CD4-positive, alpha-beta memory T cell (primary cell): ENCODE data around the gene CLTB. TPM values are rescaled to one million over a fixed set of nuclear protein-coding genes. Genes with fewer than 3 reads are reported as not detected.

Source experiments
- CTCF ChIA-PET: fragments of 350-600 bp; sonication (Branson Sonifier 250); formaldehyde crosslinking; loops from one replicate; lab custom pipeline; 2021; ENCODE audit warnings: inconsistent platforms; ENCODE audit not compliant: partially characterized antibody; lab: Charles Lee
- POLR2A ChIA-PET: fragments of 350-600 bp; sonication (Branson Sonifier 250); formaldehyde crosslinking; loops from one replicate; lab custom pipeline; 2021; ENCODE audit not compliant: partially characterized antibody; lab: Charles Lee
- DNase-seq, 5 donors: peaks; one replicate each; pipeline versions ENCODE4 v3.0.0 to v3.0.0-alpha.2; 2020 to 2022; ENCODE audit warnings: mixed read lengths in 1 of 5
- H3K27ac ChIP-seq: one replicate; pipeline ENCODE4 v1.7.0; 2013; ENCODE audit warnings: low read depth, low read length
- H3K27me3 ChIP-seq: 2 replicates; pipeline ENCODE4 v1.7.0; 2013; ENCODE audit warnings: mild to moderate bottlenecking, low read length, moderate library complexity; ENCODE audit not compliant: insufficient read depth
- H3K36me3 ChIP-seq: 2 replicates; pipeline ENCODE4 v1.7.0; 2013; ENCODE audit warnings: mild to moderate bottlenecking, low read length, moderate library complexity; ENCODE audit not compliant: insufficient read depth
- H3K4me1 ChIP-seq: 2 replicates; pipeline ENCODE4 v1.7.0; 2013; ENCODE audit warnings: mild to moderate bottlenecking, low read length, moderate library complexity; ENCODE audit not compliant: insufficient read depth
- H3K4me3 ChIP-seq, 2 donors: one replicate each; pipeline ENCODE4 v1.7.0; 2013; ENCODE audit warnings: low read length in 2 of 2, mild to moderate bottlenecking in 1 of 2
- H3K9me3 ChIP-seq, 2 donors: one replicate each; pipeline ENCODE4 v1.7.0; 2013; ENCODE audit warnings: low read length in 2 of 2, control low read depth in 1 of 2; ENCODE audit not compliant: control insufficient read depth in 1 of 2
- H3K27ac Mint-ChIP-seq, 7 donors: one replicate each; pipeline ENCODE4 v1.8.0; 2020 to 2021; ENCODE audit warnings: mixed read lengths in 7 of 7, mild to moderate bottlenecking in 6 of 7, inconsistent platforms in 3 of 7, moderate library complexity in 3 of 7
- H3K27me3 Mint-ChIP-seq, 2 donors: one replicate each; pipeline ENCODE4 v1.8.0; 2020 to 2021; ENCODE audit warnings: mixed read lengths in 2 of 2
- H3K36me3 Mint-ChIP-seq, 2 donors: one replicate each; pipeline ENCODE4 v1.8.0; 2020 to 2021; ENCODE audit warnings: mixed read lengths in 2 of 2, inconsistent platforms in 1 of 2, mild to moderate bottlenecking in 1 of 2
- H3K4me1 Mint-ChIP-seq, 4 donors: one replicate each; pipeline ENCODE4 v1.8.0; 2020 to 2021; ENCODE audit warnings: mixed read lengths in 4 of 4, mild to moderate bottlenecking in 1 of 4
- H3K4me3 Mint-ChIP-seq, 8 donors: one replicate each; pipeline ENCODE4 v1.8.0; 2020 to 2021; ENCODE audit warnings: mixed read lengths in 8 of 8, mild to moderate bottlenecking in 7 of 8, moderate library complexity in 6 of 8, inconsistent platforms in 3 of 8
- H3K9me3 Mint-ChIP-seq, 8 donors: one replicate each; pipeline ENCODE4 v1.8.0; 2020 to 2021; ENCODE audit warnings: mixed read lengths in 8 of 8, mild to moderate bottlenecking in 5 of 8, inconsistent platforms in 3 of 8, moderate library complexity in 1 of 8
- intact Hi-C: fragments of 100-400 bp; cut with micrococcal nuclease; formaldehyde crosslinking; loops from one replicate; pipeline ENCODE4 v1.15.1; 2023
- polyA plus RNA-seq, 2 donors: library from polyadenylated mRNA; unstranded; fragments of 300-500 nt; fragmentation: Illumina TruSeq; gene quantifications; one replicate each; pipeline ENCODE4 v1.2.3, GENCODE V29; 2021
- total RNA-seq, 2 experiments: library from RNA; stranded (reverse); gene quantifications; one replicate each; pipeline ENCODE4 v1.2.3, GENCODE V29; 2021

CLTB gene
- total and polyA plus RNA-seq, 4 experiments from 2014 or later: 34.8 to 76.6 (median 52.4) TPM

GRCh38 chr5:176388003-176388443 is 28.3 kb downstream of the CLTB start:
- DNase-seq: no peak
- Histone ChIP-seq H3K27me3 (no peaks in the 10 kb centered on the region), H3K9me3 (no peaks in the 10 kb centered on the region), H3K4me1 (peaks cover 33% of the 10 kb centered on the region), H3K36me3 (peaks cover 35% of the 10 kb centered on the region), H3K4me3 (peak overlapping the region; percentile 90 to 99), H3K27ac (peak overlapping the region; percentile 91)
- Mint-ChIP-seq H3K27me3 (no peaks in the 10 kb centered on the region), H3K27ac (peak overlapping the region; percentile 96 to 100 (median 100)), H3K4me1 (peaks cover 17 to 45% (median 30%) of the 10 kb centered on the region in 4 donors), H3K36me3 (peaks cover 20 to 67% of the 10 kb centered on the region in 2 donors), H3K4me3 (peak overlapping the region; percentile 95 to 100 (median 97)), H3K9me3 (peaks cover 0 to 1% (median 0%) of the 10 kb centered on the region in 8 donors)
- CTCF ChIA-PET: interaction anchor here (1.0 kb wide), 1 partner anchor 185 kb away, joined by 3 read pairs; no protein-coding TSS in a partner anchor
- POLR2A ChIA-PET: interaction anchor here (0.7 to 2.5 kb wide), 11 partner anchors 9 to 910 kb away, joined by 3 to 40 read pairs (median 5); partner anchors contain the start of genes FAF2, KIAA1191, RNF44 and SFXN1
- intact Hi-C loops: loop anchor here (1.0 kb wide), 2 partner anchors 23 to 27 kb away; partner anchors contain the start of genes ARL10 and KIAA1191

DNA sequence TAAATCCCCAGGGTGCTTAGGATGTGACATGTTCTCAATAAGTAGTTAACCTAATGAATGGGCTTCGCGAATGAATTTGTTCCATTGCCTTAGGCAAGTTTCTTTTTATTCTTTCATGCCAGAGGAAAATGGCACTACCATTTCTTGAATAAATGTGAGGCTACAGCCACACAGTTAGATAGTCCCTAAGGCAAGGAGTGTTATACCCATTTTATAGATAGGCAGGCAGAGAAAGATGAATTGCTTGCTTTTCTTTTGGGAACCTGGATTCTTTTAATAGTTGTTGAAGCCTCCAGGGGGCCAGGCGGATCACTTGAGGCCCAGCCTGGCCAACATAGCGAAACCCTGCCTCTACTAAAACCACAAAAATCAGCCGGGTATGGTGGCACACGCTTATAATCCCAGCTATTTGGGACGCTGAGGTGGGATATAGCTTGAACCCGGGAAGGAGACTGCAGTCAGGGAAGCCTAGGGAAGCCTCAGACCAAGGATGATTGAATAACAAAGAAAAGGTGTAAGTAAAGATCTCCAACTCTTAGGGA is 28.9 kb downstream of the CLTB start:
- peak overlapping the region; percentile 90 to 99 for H3K4me3 ChIP-seq
- Mint-ChIP-seq H3K4me1 (peaks cover 17 to 45% (median 30%) of the 10 kb centered on the region in 4 donors), H3K36me3 (peaks cover 20 to 71% of the 10 kb centered on the region in 2 donors), H3K27me3 (no peaks in the 10 kb centered on the region), H3K4me3 (peak overlapping the region; percentile 95 to 100 (median 97)), H3K27ac (peak overlapping the region; percentile 93 to 100 (median 100)), H3K9me3 (peaks cover 0 to 1% (median 0%) of the 10 kb centered on the region in 8 donors)
- DNase-seq: no peak
- H3K4me1 ChIP-seq: peaks cover 33% of the 10 kb centered on the region
- peaks cover 38% of the 10 kb centered on the region for H3K36me3 ChIP-seq
- H3K27ac ChIP-seq: peak overlapping the region; percentile 91
- ChIA-PET CTCF (interaction anchor here (1.0 to 1.1 kb wide), 2 partner anchors 186 to 273 kb away, joined by 3 read pairs; no protein-coding TSS in a partner anchor), POLR2A (interaction anchor here (0.7 to 2.5 kb wide), 5 partner anchors 10 to 909 kb away, joined by 3 to 40 read pairs (median 5); partner anchors contain the start of genes KIAA1191, RNF44 and SFXN1)
- intact Hi-C loops: no loop called here
- H3K9me3 ChIP-seq: no peaks in the 10 kb centered on the region
- H3K27me3 ChIP-seq: no peaks in the 10 kb centered on the region

GRCh38 chr5:176386491-176386890 is 29.8 kb downstream of the CLTB start:
- Mint-ChIP-seq H3K4me1 (peaks cover 17 to 45% (median 30%) of the 10 kb centered on the region in 4 donors), H3K4me3 (peak overlapping the region in 7 of 8 donors; percentile 41 to 96 (median 50)), H3K9me3 (peaks cover 0 to 1% (median 0%) of the 10 kb centered on the region in 8 donors), H3K27me3 (no peaks in the 10 kb centered on the region), H3K36me3 (peaks cover 20 to 69% of the 10 kb centered on the region in 2 donors), H3K27ac (peak overlapping the region in 6 of 7 donors; percentile 6 to 93 (median 44))
- H3K36me3 ChIP-seq: peaks cover 45% of the 10 kb centered on the region
- peaks cover 33% of the 10 kb centered on the region for H3K4me1 ChIP-seq
- no peaks in the 10 kb centered on the region for H3K27me3 ChIP-seq
- no peak for DNase-seq
- H3K9me3 ChIP-seq: no peaks in the 10 kb centered on the region
- ChIA-PET POLR2A (interaction anchor here (1.8 to 2.1 kb wide), 2 partner anchors 19 to 25 kb away, joined by 5 to 6 read pairs; partner anchors contain the start of gene KIAA1191), CTCF (interaction anchor here (1.1 kb wide), 2 partner anchors 25 to 274 kb away, joined by 3 read pairs; partner anchors contain the start of gene KIAA1191)
- H3K27ac ChIP-seq: no peak overlapping the region
- H3K4me3 ChIP-seq: no peak overlapping the region
- intact Hi-C loops: no loop called here

DNA sequence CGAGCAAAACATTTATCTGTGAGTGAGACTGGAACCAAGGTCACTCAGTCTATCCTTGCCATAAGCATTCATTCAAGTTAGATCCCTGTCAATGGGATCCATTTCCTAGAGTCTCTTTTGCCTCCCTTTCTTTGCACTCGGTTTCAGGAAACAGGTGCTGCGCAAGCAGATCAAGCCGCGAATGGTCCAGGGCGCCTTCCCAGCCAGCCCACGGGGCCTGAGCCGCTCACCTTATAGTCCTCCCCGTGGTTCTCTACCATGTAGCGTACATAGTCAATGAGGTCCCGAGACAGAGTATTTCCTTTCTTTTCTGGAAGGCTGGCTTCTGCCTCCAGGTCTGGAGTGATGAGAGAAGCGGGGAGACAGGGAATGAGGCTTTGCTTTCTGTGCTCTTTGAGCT is 31.3 kb downstream of the CLTB start:
- ChIA-PET POLR2A (no interaction called here), CTCF (no interaction called here)
- peak overlapping the region in 1 of 7 donors; percentile 62 for H3K27ac Mint-ChIP-seq
- intact Hi-C loops: no loop called here
- peaks cover 0 to 1% (median 0%) of the 10 kb centered on the region in 8 donors for H3K9me3 Mint-ChIP-seq
- Histone ChIP-seq H3K4me3 (no peak overlapping the region), H3K27ac (no peak overlapping the region), H3K4me1 (peaks cover 29% of the 10 kb centered on the region), H3K36me3 (peaks cover 45% of the 10 kb centered on the region), H3K27me3 (no peaks in the 10 kb centered on the region), H3K9me3 (no peaks in the 10 kb centered on the region)
- peak overlapping the region in 1 of 8 donors; percentile 39 for H3K4me3 Mint-ChIP-seq
- peaks cover 21 to 68% of the 10 kb centered on the region in 2 donors for H3K36me3 Mint-ChIP-seq
- DNase-seq: no peak
- H3K27me3 Mint-ChIP-seq: no peaks in the 10 kb centered on the region
- peaks cover 17 to 45% (median 30%) of the 10 kb centered on the region in 4 donors for H3K4me1 Mint-ChIP-seq

- Mint-ChIP-seq H3K36me3 (peaks cover 26 to 68% of the 10 kb centered on the region in 2 donors), H3K4me3 (no peak overlapping the region), H3K27me3 (no peaks in the 10 kb centered on the region), H3K4me1 (peaks cover 15 to 41% (median 26%) of the 10 kb centered on the region in 4 donors), H3K9me3 (peaks cover 0 to 1% (median 0%) of the 10 kb centered on the region in 8 donors), H3K27ac (no peak overlapping the region)
- Histone ChIP-seq H3K9me3 (no peaks in the 10 kb centered on the region), H3K4me3 (no peak overlapping the region), H3K4me1 (peaks cover 24% of the 10 kb centered on the region), H3K36me3 (peaks cover 45% of the 10 kb centered on the region), H3K27me3 (no peaks in the 10 kb centered on the region), H3K27ac (no peak overlapping the region)
- ChIA-PET CTCF (interaction anchor here (0.6 kb wide), 1 partner anchor 148 kb away, joined by 3 read pairs; no protein-coding TSS in a partner anchor), POLR2A (no interaction called here)
- intact Hi-C loops: no loop called here
- no peak for DNase-seq
These were observed 31.9 kb downstream of the CLTB start for GRCh38 chr5:176384366-176384930.

- H3K27ac ChIP-seq: no peak overlapping the region
- no peak overlapping the region for H3K4me3 ChIP-seq
- no peak overlapping the region for H3K4me3 Mint-ChIP-seq
- ChIA-PET POLR2A (no interaction called here), CTCF (interaction anchor here (0.6 kb wide), 1 partner anchor 148 kb away, joined by 3 read pairs; no protein-coding TSS in a partner anchor)
- H3K9me3 Mint-ChIP-seq: peaks cover 0 to 1% (median 0%) of the 10 kb centered on the region in 8 donors
- H3K27me3 Mint-ChIP-seq: no peaks in the 10 kb centered on the region
- intact Hi-C loops: no loop called here
- peaks cover 45% of the 10 kb centered on the region for H3K36me3 ChIP-seq
- H3K27ac Mint-ChIP-seq: no peak overlapping the region
- peaks cover 21% of the 10 kb centered on the region for H3K4me1 ChIP-seq
- no peaks in the 10 kb centered on the region for H3K27me3 ChIP-seq
- H3K36me3 Mint-ChIP-seq: peaks cover 26 to 64% of the 10 kb centered on the region in 2 donors
- no peak for DNase-seq
- H3K4me1 Mint-ChIP-seq: peaks cover 14 to 36% (median 24%) of the 10 kb centered on the region in 4 donors
- no peaks in the 10 kb centered on the region for H3K9me3 ChIP-seq
These were observed 32.4 kb downstream of the CLTB start for GRCh38 chr5:176383961-176384360.
